Measurements from ENCODE around the gene ZZZ3.

- no peak for TF ChIP-seq CTCF (IDR thresholded peaks at IDR 0.05; ENCODE audit: low read depth, low read length, missing input control)
- TF ChIP-seq TAF1 (conservative IDR thresholded peaks at IDR 0.05) = no peak
- TF ChIP-seq, protein P1, sequence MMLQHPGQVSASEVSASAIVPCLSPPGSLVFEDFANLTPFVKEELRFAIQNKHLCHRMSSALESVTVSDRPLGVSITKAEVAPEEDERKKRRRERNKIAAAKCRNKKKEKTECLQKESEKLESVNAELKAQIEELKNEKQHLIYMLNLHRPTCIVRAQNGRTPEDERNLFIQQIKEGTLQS (IDR thresholded peaks at IDR 0.05) = no peak
- TF ChIP-seq EGR1 (IDR thresholded peaks at IDR 0.05; ENCODE audit: low read depth in 2 of 2) = no peak
- TF ChIP-seq, protein P2, sequence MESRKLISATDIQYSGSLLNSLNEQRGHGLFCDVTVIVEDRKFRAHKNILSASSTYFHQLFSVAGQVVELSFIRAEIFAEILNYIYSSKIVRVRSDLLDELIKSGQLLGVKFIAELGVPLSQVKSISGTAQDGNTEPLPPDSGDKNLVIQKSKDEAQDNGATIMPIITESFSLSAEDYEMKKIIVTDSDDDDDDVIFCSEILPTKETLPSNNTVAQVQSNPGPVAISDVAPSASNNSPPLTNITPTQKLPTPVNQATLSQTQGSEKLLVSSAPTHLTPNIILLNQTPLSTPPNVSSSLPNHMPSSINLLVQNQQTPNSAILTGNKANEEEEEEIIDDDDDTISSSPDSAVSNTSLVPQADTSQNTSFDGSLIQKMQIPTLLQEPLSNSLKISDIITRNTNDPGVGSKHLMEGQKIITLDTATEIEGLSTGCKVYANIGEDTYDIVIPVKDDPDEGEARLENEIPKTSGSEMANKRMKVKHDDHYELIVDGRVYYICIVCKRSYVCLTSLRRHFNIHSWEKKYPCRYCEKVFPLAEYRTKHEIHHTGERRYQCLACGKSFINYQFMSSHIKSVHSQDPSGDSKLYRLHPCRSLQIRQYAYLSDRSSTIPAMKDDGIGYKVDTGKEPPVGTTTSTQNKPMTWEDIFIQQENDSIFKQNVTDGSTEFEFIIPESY (IDR thresholded peaks at IDR 0.05) = no peak
Measured at GRCh38 chr1:77688939-77689338, 6.5 kb upstream of the ZZZ3 start.

Measured in liver (tissue), 3 donors.